ENCODE results near the gene PTPRG. TPM values are rescaled to one million over a fixed set of nuclear protein-coding genes. Genes with fewer than 3 reads are reported as not detected.

Gene PTPRG
- total RNA-seq, 2 donors from 2014 or later = 26.0 to 26.3 TPM

DNA sequence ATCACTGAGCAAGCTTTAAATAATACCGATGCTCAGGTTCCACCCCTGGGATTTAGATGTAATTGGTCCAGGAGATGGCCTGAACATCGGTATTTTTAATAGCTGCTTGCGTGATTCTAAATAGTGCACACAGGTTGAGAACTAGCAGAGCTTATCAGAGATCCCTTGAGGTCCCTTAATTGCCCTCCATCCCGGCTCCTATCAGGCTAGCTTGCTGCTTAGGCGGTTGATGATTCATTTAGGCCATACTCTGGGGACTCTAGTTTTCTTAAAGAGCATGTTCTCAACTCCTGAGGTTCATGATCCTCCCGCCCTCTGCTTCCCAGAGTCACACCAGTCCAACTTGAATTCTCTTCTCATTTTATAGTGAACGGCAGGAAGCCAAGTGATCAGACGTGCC, 531.7 kb downstream of the PTPRG start:
- Histone ChIP-seq H3K36me3 (no peaks in the 10 kb centered on the region), H3K4me1 (no peaks in the 10 kb centered on the region), H3K9ac (ENCODE audit: low read depth in 2 of 2, low read length in 2 of 2) (no peak overlapping the region), H3K27ac (no peak overlapping the region), H3K4me3 (no peak overlapping the region), H3K9me3 (no peaks in the 10 kb centered on the region), H3K27me3 (no peaks in the 10 kb centered on the region)
- DNase-seq = no peak
- intact Hi-C loops (cut with DNase I) = no loop called here
- TF ChIP-seq, protein P1, sequence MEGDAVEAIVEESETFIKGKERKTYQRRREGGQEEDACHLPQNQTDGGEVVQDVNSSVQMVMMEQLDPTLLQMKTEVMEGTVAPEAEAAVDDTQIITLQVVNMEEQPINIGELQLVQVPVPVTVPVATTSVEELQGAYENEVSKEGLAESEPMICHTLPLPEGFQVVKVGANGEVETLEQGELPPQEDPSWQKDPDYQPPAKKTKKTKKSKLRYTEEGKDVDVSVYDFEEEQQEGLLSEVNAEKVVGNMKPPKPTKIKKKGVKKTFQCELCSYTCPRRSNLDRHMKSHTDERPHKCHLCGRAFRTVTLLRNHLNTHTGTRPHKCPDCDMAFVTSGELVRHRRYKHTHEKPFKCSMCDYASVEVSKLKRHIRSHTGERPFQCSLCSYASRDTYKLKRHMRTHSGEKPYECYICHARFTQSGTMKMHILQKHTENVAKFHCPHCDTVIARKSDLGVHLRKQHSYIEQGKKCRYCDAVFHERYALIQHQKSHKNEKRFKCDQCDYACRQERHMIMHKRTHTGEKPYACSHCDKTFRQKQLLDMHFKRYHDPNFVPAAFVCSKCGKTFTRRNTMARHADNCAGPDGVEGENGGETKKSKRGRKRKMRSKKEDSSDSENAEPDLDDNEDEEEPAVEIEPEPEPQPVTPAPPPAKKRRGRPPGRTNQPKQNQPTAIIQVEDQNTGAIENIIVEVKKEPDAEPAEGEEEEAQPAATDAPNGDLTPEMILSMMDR (IDR thresholded peaks at IDR 0.05) = no peak

DNA sequence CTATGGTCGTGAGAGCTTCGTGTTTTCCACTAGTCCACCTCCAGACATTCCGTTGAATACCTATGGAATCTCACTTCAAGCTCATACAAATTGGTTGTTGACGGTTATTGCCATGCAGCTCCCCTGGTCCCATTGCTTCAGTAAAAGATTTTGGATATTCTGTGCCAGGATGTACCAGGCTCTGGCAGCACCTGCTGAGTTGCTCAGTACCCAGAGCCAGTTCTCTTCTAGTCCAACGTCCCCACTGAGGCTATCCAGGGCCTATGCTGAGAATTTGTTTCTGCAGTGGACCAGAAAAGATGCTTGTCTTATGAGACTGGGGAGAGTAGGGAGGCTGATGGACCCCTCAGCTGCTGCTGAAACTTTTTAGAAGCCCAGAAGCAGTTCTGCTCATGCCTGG, 533.1 kb downstream of the PTPRG start:
- no peak for DNase-seq
- H3K9me3 ChIP-seq = no peaks in the 10 kb centered on the region
- TF ChIP-seq, protein P1 (IDR thresholded peaks at IDR 0.05) = no peak
- H3K36me3 ChIP-seq = no peaks in the 10 kb centered on the region
- no peak overlapping the region for H3K4me3 ChIP-seq
- H3K4me1 ChIP-seq = no peaks in the 10 kb centered on the region
- intact Hi-C loops (cut with DNase I) = no loop called here
- H3K27ac ChIP-seq = no peak overlapping the region
- H3K27me3 ChIP-seq = no peaks in the 10 kb centered on the region
- no peak overlapping the region for H3K9ac ChIP-seq (ENCODE audit: low read depth in 2 of 2, low read length in 2 of 2)

DNA sequence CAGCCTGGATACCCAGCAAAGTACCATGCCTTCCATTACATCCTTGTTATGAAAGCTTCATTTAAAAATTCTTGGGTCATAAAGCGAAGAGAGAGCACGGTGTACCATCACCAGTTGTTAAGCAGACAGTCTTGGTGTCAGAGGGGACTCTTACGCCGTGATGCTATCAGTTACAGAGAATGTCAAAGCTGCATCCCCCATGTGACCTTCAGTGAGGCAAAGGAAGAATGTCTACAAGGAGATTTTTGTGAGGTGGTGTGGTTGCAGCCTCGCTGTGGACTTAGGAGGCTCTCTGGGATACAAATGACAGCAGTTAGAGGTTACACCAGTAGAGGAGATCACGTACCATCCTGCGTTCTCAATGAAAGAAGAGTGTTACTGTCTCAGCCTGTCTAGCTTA, 533.7 kb downstream of the PTPRG start:
- H3K27ac ChIP-seq = no peak overlapping the region
- H3K9ac ChIP-seq (ENCODE audit: low read depth in 2 of 2, low read length in 2 of 2) = no peak overlapping the region
- DNase-seq = no peak
- no peaks in the 10 kb centered on the region for H3K27me3 ChIP-seq
- intact Hi-C loops (cut with DNase I) = no loop called here
- no peaks in the 10 kb centered on the region for H3K4me1 ChIP-seq
- no peaks in the 10 kb centered on the region for H3K9me3 ChIP-seq
- no peak overlapping the region for H3K4me3 ChIP-seq
- TF ChIP-seq, protein P1 (IDR thresholded peaks at IDR 0.05) = no peak
- H3K36me3 ChIP-seq = no peaks in the 10 kb centered on the region

DNA sequence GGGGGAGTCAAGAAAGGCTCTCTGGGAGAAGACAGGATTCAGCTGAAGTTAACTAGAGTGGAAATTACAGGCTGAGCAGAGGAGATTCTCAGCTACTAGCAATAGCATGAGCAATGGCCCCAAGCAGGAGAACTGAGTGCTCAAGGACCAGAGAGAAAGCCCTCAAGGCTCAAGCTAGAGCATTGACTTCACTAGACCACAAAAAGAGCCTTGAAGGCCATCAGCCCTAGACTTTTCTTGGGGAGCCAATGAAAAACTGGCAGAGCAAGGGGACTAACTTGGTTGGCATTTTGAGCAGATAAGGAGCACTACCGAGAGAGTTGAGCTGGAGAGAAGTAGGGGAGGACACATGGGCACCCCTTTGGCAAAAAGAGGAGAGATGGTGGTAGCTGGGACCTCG, 534.4 kb downstream of the PTPRG start:
- no peak overlapping the region for H3K9ac ChIP-seq (ENCODE audit: low read depth in 2 of 2, low read length in 2 of 2)
- no peaks in the 10 kb centered on the region for H3K4me1 ChIP-seq
- H3K27ac ChIP-seq = no peak overlapping the region
- no peak for DNase-seq
- no peaks in the 10 kb centered on the region for H3K27me3 ChIP-seq
- TF ChIP-seq, protein P1 (IDR thresholded peaks at IDR 0.05) = no peak
- H3K9me3 ChIP-seq = no peaks in the 10 kb centered on the region
- intact Hi-C loops (cut with DNase I) = no loop called here
- H3K36me3 ChIP-seq = no peaks in the 10 kb centered on the region
- H3K4me3 ChIP-seq = no peak overlapping the region

DNA sequence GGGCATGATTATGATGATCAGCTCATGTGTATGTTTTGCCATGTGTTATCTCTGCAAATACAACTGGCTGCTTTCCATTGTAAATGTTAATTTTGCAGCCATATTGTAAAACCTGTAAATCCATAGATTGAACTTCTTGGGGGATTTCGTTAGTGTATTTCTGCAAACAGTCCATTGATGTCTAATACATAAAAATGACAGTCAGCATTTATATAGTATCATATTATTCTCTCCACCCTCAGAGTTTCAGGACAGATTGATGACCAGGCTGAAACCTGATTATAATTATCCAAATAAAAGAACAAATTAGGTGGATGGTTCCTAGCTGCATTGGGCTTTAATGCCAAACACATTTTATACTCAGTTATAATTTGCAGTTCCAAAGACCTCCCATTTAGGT, 535.1 kb downstream of the PTPRG start:
- H3K4me1 ChIP-seq = no peaks in the 10 kb centered on the region
- no peaks in the 10 kb centered on the region for H3K27me3 ChIP-seq
- H3K27ac ChIP-seq = no peak overlapping the region
- DNase-seq = no peak
- no peaks in the 10 kb centered on the region for H3K9me3 ChIP-seq
- no peak overlapping the region for H3K9ac ChIP-seq (ENCODE audit: low read depth in 2 of 2, low read length in 2 of 2)
- intact Hi-C loops (cut with DNase I) = no loop called here
- TF ChIP-seq, protein P1 (IDR thresholded peaks at IDR 0.05) = no peak
- no peak overlapping the region for H3K4me3 ChIP-seq
- no peaks in the 10 kb centered on the region for H3K36me3 ChIP-seq

DNA sequence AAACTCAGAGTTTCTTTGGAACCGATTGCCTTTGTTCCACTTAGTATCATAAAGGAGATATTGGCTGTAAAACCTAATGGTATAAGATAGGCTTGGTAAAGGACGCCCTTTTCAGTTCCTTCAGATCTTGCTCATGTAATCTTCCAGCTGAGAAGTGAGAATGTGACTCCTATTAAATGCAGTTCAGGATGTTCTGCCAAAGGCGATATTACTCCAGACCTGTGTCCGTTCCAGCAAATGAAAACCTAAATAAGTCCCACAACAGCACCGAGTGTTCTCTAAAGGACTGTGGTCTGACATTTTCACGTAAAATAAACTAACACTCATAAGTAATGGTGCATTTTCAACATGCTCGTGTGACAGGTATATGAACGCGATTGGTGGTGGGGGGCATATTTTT, 535.8 kb downstream of the PTPRG start:
- no peaks in the 10 kb centered on the region for H3K9me3 ChIP-seq
- H3K27me3 ChIP-seq = no peaks in the 10 kb centered on the region
- intact Hi-C loops (cut with DNase I) = no loop called here
- no peak overlapping the region for H3K9ac ChIP-seq (ENCODE audit: low read depth in 2 of 2, low read length in 2 of 2)
- TF ChIP-seq, protein P1 (IDR thresholded peaks at IDR 0.05) = no peak
- no peaks in the 10 kb centered on the region for H3K4me1 ChIP-seq
- H3K36me3 ChIP-seq = no peaks in the 10 kb centered on the region
- DNase-seq = no peak
- no peak overlapping the region for H3K4me3 ChIP-seq
- H3K27ac ChIP-seq = no peak overlapping the region
